Measurements from ENCODE around the gene GABBR2.
"Not testable (repeated sequence)": the region's sequence is repeated elsewhere in the genome, so short reads cannot be mapped to it uniquely, and the experiment has no call there.

The GABBR2 gene

DNA sequence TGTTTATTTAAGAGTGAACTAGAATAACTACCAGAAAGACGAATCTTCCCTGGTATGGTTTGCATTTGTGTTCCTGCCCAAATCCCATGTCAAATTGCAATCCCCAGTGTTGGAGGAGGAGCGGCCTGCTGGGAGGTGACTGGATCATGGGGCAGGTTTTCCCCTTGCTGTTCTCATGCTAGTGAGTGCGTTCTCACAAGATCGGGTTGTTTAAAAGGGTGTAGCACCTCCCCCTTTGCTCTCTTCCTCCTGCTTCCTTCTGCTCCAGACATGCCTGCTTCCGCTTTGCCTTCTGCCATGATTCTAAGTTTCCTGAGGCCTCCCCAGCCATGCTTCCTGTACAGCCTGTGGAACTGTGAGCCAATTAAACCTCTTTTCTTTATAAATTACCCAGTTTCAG lies 242.9 kb downstream of the GABBR2 start:
- TF ChIP-seq, protein P1, sequence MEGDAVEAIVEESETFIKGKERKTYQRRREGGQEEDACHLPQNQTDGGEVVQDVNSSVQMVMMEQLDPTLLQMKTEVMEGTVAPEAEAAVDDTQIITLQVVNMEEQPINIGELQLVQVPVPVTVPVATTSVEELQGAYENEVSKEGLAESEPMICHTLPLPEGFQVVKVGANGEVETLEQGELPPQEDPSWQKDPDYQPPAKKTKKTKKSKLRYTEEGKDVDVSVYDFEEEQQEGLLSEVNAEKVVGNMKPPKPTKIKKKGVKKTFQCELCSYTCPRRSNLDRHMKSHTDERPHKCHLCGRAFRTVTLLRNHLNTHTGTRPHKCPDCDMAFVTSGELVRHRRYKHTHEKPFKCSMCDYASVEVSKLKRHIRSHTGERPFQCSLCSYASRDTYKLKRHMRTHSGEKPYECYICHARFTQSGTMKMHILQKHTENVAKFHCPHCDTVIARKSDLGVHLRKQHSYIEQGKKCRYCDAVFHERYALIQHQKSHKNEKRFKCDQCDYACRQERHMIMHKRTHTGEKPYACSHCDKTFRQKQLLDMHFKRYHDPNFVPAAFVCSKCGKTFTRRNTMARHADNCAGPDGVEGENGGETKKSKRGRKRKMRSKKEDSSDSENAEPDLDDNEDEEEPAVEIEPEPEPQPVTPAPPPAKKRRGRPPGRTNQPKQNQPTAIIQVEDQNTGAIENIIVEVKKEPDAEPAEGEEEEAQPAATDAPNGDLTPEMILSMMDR (conservative IDR thresholded peaks at IDR 0.05; ENCODE audit: low read length) = no peak
- H3K4me3 ChIP-seq (ENCODE audit: low read length) = no peak overlapping the region
- DNase-seq (ENCODE audit: low read depth) = no peak

DNA sequence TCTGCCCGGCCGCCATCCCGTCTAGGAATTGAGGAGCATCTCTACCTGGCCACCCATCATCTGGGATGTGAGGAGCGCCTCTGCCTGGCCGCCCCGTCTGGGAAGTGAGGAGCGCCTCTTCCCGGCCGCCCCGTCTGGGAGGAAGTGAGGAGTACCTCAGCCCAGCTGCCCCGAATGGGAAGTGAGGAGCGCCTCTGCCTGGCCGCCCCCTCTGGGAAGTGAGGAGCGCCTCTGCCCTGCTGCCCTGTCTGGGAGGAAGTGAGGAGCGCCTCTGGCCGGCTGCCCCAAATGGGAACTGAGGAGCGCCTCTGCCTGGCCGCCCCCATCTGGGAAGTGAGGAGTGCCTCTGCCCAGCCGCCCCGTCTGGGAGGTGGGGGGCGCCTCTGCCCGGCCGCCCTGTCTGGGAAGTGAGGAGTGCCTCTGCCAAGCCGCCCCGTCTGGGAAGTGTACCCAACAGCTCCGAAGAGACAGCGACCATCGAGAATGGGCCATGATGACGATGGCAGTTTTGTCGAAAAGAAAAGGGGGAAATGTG lies 244.5 kb downstream of the GABBR2 start:
- DNase-seq (ENCODE audit: low read depth); H3K4me3 ChIP-seq (ENCODE audit: low read length): not testable (repeated sequence)

DNA sequence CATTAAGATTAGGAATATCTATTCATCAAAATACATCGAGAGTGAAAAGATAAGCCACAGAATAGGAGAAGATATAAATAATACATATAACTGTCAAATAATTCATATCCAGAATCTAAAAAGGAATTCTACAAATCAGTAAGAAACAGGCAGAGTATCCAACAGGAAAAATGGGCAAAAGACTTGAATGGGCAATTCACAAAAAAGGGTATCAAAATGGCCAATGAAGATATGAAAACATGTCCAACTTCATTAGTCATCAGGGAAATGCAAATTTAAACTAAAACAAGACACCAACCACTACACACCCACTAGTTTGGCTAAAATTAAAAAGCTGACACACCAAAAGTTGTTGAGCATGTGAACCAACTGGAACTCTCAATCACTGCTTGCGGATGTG lies 246.4 kb downstream of the GABBR2 start:
- H3K4me3 ChIP-seq (ENCODE audit: low read length) = no peak overlapping the region
- TF ChIP-seq, protein P1 (conservative IDR thresholded peaks at IDR 0.05; ENCODE audit: low read length) = no peak
- DNase-seq (ENCODE audit: low read depth) = no peak

DNA sequence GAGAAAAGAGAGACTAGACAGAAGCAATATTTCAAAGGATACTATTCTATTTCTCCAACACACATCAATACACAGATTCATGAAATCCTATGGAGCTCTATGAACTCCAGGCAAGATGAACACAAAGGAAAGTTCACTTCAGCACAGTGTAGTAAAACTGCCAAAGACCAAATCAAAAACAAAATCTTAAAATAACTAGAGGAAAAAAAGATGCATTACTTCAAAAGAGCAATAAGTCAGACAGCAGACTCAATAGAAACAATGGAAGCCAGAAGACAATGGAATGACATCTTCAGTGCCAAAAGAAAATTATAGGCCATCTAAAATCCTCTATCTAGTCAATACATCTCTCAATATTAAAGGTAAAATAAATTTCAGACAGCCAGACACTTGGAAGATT lies 248.0 kb downstream of the GABBR2 start:
- TF ChIP-seq, protein P1 (conservative IDR thresholded peaks at IDR 0.05; ENCODE audit: low read length) = no peak
- no peak for DNase-seq (ENCODE audit: low read depth)
- no peak overlapping the region for H3K4me3 ChIP-seq (ENCODE audit: low read length)

DNA sequence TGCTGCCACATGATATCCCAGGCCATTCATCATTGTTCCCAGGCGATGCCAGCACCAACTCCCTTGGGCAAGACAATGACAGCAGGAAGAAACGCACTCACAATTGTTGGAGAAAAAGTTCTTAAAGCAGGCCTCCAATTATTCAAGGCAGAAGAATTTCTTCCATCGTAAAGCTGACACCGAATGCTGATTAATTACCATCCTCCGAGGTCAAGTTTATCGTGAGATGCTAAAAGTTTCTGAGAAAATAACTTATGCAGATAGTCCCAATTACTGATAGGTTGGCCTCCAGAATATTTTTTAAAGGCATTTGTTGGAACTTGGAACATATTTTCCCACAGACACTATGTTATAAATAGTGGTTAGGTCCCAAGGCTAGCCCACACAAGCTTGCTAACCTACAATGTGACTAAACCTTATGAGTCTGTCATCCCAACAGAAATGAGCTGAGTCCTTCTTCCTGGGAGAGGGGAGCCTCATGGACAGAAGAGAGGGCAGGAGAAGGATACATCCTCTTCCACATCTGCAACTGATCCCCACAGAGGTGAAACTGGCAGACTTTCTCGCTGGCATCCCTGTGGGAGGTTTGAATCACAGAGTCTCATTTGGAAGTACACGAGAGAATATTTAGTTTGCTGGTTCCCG lies 250.9 kb downstream of the GABBR2 start:
- H3K4me3 ChIP-seq (ENCODE audit: low read length) = no peak overlapping the region
- peak; percentile 94 for DNase-seq (ENCODE audit: low read depth)
- TF ChIP-seq, protein P1 (conservative IDR thresholded peaks at IDR 0.05; ENCODE audit: low read length) = no peak

DNA sequence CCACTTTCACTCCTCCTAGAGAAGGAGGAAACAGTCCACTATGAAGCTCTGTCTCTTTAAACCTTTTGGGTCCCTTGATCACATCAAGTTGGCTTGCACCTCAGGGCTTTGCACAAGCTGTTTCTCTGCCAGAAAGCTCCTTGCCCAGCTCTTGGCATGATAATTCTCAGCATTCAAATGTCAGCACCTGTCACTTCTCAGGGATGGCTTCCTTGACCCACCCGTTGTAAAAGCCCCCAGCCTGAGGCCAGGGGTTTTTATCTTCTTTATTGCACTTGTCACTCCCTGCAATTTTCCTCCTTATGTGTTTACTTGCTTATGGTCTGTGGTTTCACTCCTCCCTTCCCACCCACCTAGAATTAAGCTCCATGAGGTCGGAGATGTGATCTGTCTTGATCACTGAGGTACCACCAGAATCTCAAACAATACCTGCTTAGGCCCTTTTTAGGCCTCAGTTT lies 252.6 kb downstream of the GABBR2 start:
- DNase-seq (ENCODE audit: low read depth) = no peak
- TF ChIP-seq, protein P1 (conservative IDR thresholded peaks at IDR 0.05; ENCODE audit: low read length) = no peak
- no peak overlapping the region for H3K4me3 ChIP-seq (ENCODE audit: low read length)

DNA sequence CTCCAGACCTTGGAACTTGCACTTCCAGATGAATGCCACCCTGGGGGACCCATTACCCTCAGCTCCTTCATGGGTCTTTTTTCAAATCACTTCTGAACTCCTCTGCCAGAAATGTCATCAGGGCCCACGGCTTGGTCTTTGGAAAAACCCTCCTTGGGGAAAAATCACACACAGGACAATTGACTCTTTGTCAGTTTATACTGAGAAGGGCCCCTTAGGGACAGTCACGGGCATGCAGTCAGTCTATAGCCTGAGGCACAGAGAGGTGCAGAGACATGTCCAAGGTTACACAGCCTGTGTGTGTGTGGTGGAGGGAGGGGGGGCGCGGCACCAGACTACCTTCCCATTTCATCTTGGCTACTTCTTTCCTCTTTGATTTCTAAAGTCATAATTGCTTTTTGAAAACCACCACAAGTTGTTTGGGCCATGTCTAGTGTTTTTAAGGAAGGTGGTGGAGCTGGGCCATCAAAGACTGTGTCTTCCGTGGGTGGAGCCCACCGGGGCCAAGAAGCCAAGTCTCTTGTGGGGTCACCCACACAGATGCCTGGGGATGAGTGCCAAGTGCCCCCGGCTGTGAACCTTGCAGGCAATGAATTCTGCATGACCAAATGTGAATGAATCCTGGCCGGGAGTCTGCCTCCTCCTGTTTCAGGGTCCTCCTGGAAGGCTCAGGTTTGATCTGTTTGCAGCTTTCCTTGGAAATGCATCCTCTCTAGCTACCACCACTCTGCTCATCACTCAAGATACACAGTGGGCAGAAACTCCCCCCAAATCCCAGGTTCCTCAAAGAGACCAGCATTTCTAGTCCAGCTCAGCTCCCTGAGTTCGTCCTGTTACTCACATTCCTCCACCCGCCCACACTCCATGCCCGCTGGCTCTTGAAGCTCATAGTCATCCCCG lies 253.2 kb downstream of the GABBR2 start:
- H3K4me3 ChIP-seq (ENCODE audit: low read length) = no peak overlapping the region
- DNase-seq (ENCODE audit: low read depth) = peak; percentile 71
- TF ChIP-seq, protein P1 (conservative IDR thresholded peaks at IDR 0.05; ENCODE audit: low read length) = no peak

All from AG10803 (cell line).